Ovary (tissue), 3 donors: ENCODE measurements around the gene VPS52.

Experiments used
- CTCF ChIP-seq, 3 donors: fragments of 450-650 bp in 2 of 3; fragments of 200-600 bp in 1 of 3; IDR thresholded peaks; one replicate each; pipeline versions ENCODE4 v1.5.1 to v1.8.0; 2016 to 2022; ENCODE audit warnings: antibody characterized with exemption in 3 of 3, mild to moderate bottlenecking in 1 of 3
- EP300 ChIP-seq: sonication (generic); formaldehyde crosslinking; IDR thresholded peaks from one replicate; pipeline ENCODE4 v1.6.1; 2017; ENCODE audit warnings: antibody characterized with exemption
- POLR2A ChIP-seq: fragments of 450-650 bp; IDR thresholded peaks from one replicate; pipeline ENCODE4 v1.6.1; 2017; ENCODE audit warnings: antibody characterized with exemption, mild to moderate bottlenecking, moderate library complexity
- donor health status: DM: no; HTN: no; CAD: no.

DNA sequence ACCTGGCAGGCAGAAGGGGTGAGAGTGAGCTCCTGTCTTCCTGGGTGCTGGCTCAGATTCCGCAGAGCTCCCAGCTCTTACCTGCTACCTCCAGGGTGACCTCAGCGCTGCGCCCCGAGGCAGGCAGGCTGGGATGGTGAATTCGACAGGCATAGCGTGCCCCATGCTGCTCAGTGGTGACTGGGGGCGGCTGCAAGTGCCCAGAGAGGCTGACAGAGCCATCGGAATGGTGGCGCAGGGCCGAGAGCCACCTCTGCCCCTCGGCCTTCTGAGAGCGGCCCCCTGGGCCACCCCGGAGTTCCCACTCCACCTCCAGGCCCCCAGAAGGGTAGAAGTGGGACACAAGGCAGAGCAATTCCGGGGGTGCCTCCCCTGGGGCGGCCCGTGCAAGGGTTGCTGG lies 32.5 kb upstream of the VPS52 start:
- TF ChIP-seq CTCF (IDR thresholded peaks at IDR 0.05), result no peak
- no peak for TF ChIP-seq POLR2A
- no peak for TF ChIP-seq EP300
